NCI-H82 treated with DMSO at 0.1 percent for 48 hours (cell line): Measurements from ENCODE around the gene ZFYVE19.
A peak's percentile ranks its signal among the peaks of the same experiment; 100 is the strongest.

Experiments
- DNase-seq: peaks from one replicate; lab custom pipeline; 2025; ENCODE audit not compliant: unreplicated experiment; lab: John Stamatoyannopoulos, UW

Gene ZFYVE19

GRCh38 chr15:40807028-40807887, at the start of gene ZFYVE19, which contains the start of gene DNAJC17:
ZFYVE19 (plus strand) TSS chr15:40807089; CDS start chr15:40807590, 501 bp downstream.
DNAJC17 (minus strand) TSS chr15:40807473; CDS start chr15:40807446, 27 bp downstream.
- peak; percentile 96 for DNase-seq

DNA sequence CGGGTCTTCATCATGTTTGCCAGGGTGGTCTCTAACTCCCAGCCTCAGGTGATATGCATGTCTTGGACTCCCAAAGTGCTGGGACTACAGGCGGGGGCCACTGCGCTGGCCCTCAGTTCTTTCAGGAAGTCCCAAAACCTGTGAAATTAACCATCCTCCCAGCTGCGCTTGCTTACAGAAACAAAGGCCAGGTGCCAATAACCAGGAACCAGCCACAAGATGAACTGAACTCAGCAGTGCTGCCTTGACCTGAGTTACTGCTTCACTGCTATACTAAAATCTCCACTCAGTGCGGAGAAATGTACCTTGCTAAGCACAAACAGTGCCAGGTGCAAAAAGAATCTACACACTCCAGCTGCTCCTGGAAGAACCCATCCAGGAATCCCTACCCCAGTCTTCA, 46.9 kb upstream of the ZFYVE19 start:
- DNase-seq: no peak

GRCh38 chr15:40762919-40763800, 43.7 kb upstream of the ZFYVE19 start:
- DNase-seq: peak; percentile 30

- DNase-seq: no peak
These were observed 42.9 kb upstream of the ZFYVE19 start, which contains the start of gene GCHFR for GRCh38 chr15:40763801-40764628. GCHFR (plus strand) TSS chr15:40764068; CDS start chr15:40764181, 113 bp downstream.

GRCh38 chr15:40764629-40765103, 42.2 kb upstream of the ZFYVE19 start:
- DNase-seq: no peak

- no peak for DNase-seq
These were observed 40.6 kb upstream of the ZFYVE19 start for GRCh38 chr15:40766194-40766815.

DNA sequence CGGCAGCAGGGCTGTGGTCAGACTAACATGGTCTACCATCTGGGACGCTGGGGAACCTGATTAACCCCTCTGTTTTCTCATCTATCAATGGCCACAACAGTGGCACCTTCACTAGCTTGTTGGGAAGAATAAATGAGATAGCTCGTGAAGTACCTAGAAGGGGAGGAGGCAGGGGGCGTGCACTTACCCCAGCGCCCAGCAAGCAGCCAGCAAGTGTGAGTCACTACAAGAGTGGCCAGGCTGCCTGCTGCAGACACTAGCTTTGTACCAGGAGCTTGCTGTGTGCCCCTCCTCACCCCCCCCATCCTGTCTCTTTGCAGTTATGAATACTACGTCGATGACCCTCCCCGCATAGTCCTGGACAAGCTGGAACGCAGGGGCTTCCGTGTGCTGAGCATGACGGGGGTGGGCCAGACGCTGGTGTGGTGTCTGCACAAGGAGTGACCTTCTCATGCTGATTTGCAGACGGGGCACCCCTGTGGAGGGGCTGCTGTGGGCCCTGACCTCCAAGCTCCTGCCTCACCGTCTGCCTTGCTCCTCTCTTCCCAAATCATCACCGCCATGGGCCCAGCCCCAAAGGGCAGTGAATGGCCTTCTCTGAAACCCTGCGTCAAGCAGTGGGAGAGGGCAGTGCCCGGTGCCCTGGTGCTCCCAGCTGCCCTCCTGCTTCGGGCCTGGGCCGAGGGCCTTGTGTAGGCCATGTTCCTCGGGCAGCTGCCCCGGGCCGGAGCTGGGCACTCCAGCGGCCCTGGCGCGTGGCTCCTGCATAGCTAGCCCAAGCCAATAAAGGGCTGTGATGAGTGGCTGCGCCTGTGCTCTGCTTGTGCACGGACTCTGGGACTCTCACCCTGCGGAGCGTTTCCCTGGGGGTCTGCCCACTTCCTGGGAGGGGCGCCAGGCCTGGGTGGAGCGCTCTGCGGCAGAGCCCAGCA, 39.7 kb upstream of the ZFYVE19 start:
- no peak for DNase-seq

GRCh38 chr15:40767838-40768500, 38.9 kb upstream of the ZFYVE19 start:
- DNase-seq: no peak

GRCh38 chr15:40768521-40769273, 38.2 kb upstream of the ZFYVE19 start:
- DNase-seq: no peak

DNA sequence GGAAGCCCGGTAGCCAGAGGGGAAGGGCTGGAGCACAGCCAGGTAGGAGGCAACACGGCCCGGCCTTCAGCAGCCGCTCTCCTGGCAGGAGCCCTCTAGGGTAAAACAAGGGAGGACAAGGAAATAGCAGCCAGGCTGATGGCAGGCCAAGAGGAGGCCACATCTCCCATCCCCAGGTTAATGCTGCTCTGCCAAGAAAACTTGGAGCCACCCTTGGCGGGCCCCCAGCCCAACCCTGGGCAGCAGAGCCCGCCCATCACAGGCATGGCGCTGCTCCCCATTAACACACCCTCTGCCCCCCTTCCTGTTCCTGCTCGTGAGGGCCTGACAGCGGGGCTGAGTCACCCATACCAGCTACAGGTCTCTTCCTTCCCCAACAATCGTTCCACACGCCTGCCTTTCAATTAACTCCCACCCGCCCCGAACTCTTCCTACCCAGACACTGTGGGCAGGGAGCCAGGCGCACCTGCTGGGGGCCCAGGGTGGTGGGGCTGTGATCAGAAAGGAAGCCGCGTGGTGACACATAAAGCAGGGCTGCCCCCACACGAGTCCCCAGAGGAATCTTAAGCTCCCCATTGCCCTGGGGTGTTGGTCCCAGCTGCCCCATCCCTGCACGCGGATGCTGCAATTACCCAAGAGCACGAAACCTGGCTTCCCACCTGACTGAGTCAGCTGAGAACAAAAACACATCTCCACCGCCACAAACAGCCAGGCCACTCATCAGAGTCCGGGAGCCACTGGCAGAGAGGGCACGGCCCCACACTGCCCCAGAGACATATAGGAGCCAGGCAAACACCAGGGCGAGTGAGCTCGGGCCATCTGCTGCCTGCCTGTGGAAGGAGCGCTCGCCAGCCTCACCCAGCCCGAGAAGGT, 37.4 kb upstream of the ZFYVE19 start, which contains the start of gene C15orf62:
TSS of gene C15orf62 (plus strand) at position 707 of the 873 bp plus-strand sequence. CDS start 516 bp downstream, outside the sequence.
- no peak for DNase-seq

- DNase-seq: no peak
These were observed 36.7 kb upstream of the ZFYVE19 start for GRCh38 chr15:40770147-40770721.

GRCh38 chr15:40771242-40771641, 35.6 kb upstream of the ZFYVE19 start:
- DNase-seq: no peak

DNA sequence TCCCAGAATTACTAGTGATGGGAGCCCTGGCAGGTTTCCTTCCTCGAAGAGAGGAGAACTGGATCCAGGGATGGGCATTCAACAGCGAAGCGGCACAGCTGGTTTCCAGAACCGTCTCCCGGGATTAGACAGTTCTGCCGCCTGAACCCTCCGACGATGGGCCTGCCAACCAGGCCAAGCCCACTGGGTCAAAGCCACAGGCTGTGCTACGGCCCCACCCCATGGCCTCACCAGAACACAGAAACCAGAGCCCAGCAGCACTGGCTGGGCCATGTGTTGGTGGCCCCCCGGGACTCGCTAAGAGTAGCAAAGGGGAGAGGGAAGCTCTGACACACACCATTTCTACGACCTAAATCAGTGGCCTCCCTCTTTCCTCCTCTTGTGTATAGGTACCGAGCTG, 34.9 kb upstream of the ZFYVE19 start:
- no peak for DNase-seq

- no peak for DNase-seq
These were observed 33.4 kb upstream of the ZFYVE19 start for GRCh38 chr15:40773496-40773895.

- DNase-seq: no peak
These were observed 33.0 kb upstream of the ZFYVE19 start for GRCh38 chr15:40773902-40774301.

- no peak for DNase-seq
These were observed 31.9 kb upstream of the ZFYVE19 start for GRCh38 chr15:40775007-40775406.
